Calu3 (cell line): ENCODE results near the gene ZNF577. TPM values are rescaled to one million over a fixed set of nuclear protein-coding genes. Genes with fewer than 3 reads are reported as not detected.

ENCODE experiments used
- BruUV-seq: library from RNA; stranded (reverse); fragments of 400-500 nt; replicated peaks from 2 replicates; lab custom pipeline; 2021; lab: Mats Ljungman, UMichigan
- CTCF ChIA-PET: fragments of 300-600 bp; sonication (Branson Sonifier 250); formaldehyde crosslinking; loops from one replicate; lab custom pipeline; 2022; ENCODE audit warnings: antibody characterized with exemption; lab: Charles Lee
- DNase-seq: peaks from one replicate; pipeline ENCODE4 v3.0.0; 2022
- H3K27ac Mint-ChIP-seq: one replicate; pipeline ENCODE4 v1.8.0; 2022; ENCODE audit warnings: mixed read lengths; ENCODE audit not compliant: unreplicated experiment
- H3K27me3 Mint-ChIP-seq: one replicate; pipeline ENCODE4 v1.8.0; 2022; ENCODE audit warnings: mixed read lengths; ENCODE audit not compliant: unreplicated experiment
- H3K36me3 Mint-ChIP-seq: one replicate; pipeline ENCODE4 v1.8.0; 2022; ENCODE audit warnings: mild to moderate bottlenecking, moderate library complexity, mixed read lengths; ENCODE audit not compliant: insufficient read depth, unreplicated experiment
- H3K4me1 Mint-ChIP-seq: one replicate; pipeline ENCODE4 v1.8.0; 2022; ENCODE audit warnings: mild to moderate bottlenecking, low read depth, mixed read lengths; ENCODE audit not compliant: unreplicated experiment
- H3K4me3 Mint-ChIP-seq: one replicate; pipeline ENCODE4 v1.8.0; 2022; ENCODE audit warnings: mild to moderate bottlenecking, low read depth, moderate library complexity, mixed read lengths; ENCODE audit not compliant: unreplicated experiment
- H3K9me3 Mint-ChIP-seq: one replicate; pipeline ENCODE4 v1.8.0; 2022; ENCODE audit warnings: low read depth, mixed read lengths; ENCODE audit not compliant: unreplicated experiment
- intact Hi-C: fragments of 100-400 bp; cut with micrococcal nuclease; formaldehyde crosslinking; loops from one replicate; pipeline ENCODE4 v1.10.0; 2022; ENCODE audit not compliant: unreplicated experiment
- total RNA-seq: library from RNA; stranded (reverse); gene quantifications from 2 replicates; pipeline ENCODE4 v1.2.3, GENCODE V29; 2022
- TF ChIP-seq, protein P1 (sequence below): fragments of 200-600 bp; IDR thresholded peaks from one replicate; pipeline ENCODE4 v1.8.0; 2022; ENCODE audit warnings: antibody characterized with exemption; ENCODE audit not compliant: unreplicated experiment

ZNF577 gene
- total RNA-seq, 1 experiment from 2014 or later: 15.0 TPM

DNA sequence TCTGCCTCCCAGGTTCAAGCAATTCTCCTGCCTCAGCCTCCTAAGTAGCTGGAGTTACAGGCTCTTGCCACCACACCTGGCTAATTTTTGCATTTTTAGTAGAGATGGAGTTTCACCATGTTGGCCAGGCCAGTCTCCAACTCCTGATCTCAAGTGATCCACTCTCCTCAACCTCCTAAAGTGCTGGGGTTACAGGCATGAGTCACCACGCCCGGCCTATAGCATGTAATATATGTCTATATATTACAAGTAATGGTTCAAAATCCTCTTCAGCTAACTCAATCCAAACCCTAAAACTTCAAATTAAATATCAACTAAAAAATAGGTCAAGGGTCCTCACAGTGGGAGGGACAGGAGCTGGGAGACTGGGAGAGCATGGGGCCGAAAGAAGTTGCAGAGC lies 64.8 kb downstream of the ZNF577 start:
- DNase-seq: no peak
- H3K27me3 Mint-ChIP-seq: no peaks in the 10 kb centered on the region
- H3K4me1 Mint-ChIP-seq: no peaks in the 10 kb centered on the region
- BruUV-seq: no TSS peak
- TF ChIP-seq, protein P1, sequence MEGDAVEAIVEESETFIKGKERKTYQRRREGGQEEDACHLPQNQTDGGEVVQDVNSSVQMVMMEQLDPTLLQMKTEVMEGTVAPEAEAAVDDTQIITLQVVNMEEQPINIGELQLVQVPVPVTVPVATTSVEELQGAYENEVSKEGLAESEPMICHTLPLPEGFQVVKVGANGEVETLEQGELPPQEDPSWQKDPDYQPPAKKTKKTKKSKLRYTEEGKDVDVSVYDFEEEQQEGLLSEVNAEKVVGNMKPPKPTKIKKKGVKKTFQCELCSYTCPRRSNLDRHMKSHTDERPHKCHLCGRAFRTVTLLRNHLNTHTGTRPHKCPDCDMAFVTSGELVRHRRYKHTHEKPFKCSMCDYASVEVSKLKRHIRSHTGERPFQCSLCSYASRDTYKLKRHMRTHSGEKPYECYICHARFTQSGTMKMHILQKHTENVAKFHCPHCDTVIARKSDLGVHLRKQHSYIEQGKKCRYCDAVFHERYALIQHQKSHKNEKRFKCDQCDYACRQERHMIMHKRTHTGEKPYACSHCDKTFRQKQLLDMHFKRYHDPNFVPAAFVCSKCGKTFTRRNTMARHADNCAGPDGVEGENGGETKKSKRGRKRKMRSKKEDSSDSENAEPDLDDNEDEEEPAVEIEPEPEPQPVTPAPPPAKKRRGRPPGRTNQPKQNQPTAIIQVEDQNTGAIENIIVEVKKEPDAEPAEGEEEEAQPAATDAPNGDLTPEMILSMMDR: no peak
- peaks cover 22% of the 10 kb centered on the region for H3K9me3 Mint-ChIP-seq
- intact Hi-C loops: no loop called here
- no peak overlapping the region for H3K4me3 Mint-ChIP-seq
- CTCF ChIA-PET: no interaction called here
- no peaks in the 10 kb centered on the region for H3K36me3 Mint-ChIP-seq
- H3K27ac Mint-ChIP-seq: no peak overlapping the region

DNA sequence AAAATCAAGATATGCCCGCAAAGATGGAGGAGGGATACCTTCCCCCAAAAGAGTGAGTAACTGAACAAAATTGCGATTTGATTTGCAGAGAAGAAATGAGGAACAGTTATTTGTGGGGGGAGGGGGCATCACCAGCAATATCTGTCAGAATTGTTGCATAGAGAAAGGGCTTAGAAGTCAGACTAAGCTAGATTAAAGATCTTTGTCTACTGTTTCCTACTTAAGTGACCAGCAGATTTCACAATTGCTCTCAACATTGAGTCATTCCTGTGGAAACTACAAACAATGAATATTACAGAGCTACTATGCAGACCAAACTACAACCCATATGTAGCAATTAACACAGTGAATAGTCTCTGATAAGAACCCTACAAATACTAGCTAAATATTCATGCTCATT lies 65.4 kb downstream of the ZNF577 start:
- CTCF ChIA-PET: no interaction called here
- Mint-ChIP-seq H3K4me3 (no peak overlapping the region), H3K36me3 (no peaks in the 10 kb centered on the region), H3K27me3 (no peaks in the 10 kb centered on the region), H3K27ac (no peak overlapping the region), H3K4me1 (no peaks in the 10 kb centered on the region), H3K9me3 (peaks cover 20% of the 10 kb centered on the region)
- no peak for DNase-seq
- BruUV-seq: no TSS peak
- intact Hi-C loops: no loop called here
- TF ChIP-seq, protein P1: no peak

DNA sequence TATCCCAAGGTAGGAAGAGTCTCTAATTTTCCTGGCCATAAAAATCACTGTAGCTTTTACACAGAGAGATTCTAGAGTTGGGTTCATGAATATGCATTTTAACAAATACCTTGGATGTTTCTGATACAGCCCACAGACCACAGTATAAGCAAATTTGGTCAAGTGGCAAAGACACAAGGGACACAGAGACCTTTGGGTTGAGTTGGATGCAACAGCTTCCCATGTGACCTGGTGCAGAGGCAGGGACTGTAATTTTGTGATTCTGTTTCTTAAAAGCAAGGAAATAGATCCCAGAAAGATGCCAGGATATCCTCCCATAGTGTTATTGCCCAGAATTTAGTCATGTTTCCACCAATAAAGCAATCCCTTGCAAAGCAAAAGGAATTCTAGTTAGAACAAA lies 65.8 kb downstream of the ZNF577 start:
- intact Hi-C loops: no loop called here
- Mint-ChIP-seq H3K36me3 (no peaks in the 10 kb centered on the region), H3K27me3 (no peaks in the 10 kb centered on the region), H3K9me3 (peaks cover 20% of the 10 kb centered on the region), H3K4me1 (no peaks in the 10 kb centered on the region), H3K4me3 (no peak overlapping the region), H3K27ac (no peak overlapping the region)
- CTCF ChIA-PET: interaction anchor here (0.6 kb wide), 1 partner anchor 414 kb away, joined by 3 read pairs; no protein-coding TSS in a partner anchor
- no peak for DNase-seq
- no TSS peak for BruUV-seq
- TF ChIP-seq, protein P1: no peak

DNA sequence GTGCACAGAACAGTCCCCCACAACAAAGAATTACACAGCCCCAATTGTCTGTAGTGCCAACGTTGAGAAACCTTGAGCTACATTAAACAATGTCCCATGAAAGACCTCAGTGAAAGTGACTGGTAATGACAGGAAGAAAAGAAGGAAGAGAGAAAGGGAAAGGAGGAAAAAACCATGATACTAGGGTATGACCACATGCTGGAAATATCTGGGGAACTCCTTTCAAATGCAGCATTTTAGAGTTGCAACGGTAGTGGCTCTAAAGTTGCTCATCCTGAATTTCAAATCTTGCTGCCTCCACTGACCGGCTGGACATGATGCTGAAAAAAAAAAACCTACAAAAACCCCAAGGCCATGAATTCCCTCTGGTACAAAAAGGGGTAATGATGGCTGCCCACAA lies 66.3 kb downstream of the ZNF577 start:
- no peak overlapping the region for H3K4me3 Mint-ChIP-seq
- no peaks in the 10 kb centered on the region for H3K27me3 Mint-ChIP-seq
- no TSS peak for BruUV-seq
- DNase-seq: no peak
- no peaks in the 10 kb centered on the region for H3K4me1 Mint-ChIP-seq
- TF ChIP-seq, protein P1: no peak
- intact Hi-C loops: no loop called here
- H3K36me3 Mint-ChIP-seq: no peaks in the 10 kb centered on the region
- H3K27ac Mint-ChIP-seq: no peak overlapping the region
- CTCF ChIA-PET: interaction anchor here (0.6 kb wide), 2 partner anchors 415 to 419 kb away, joined by 3 read pairs; no protein-coding TSS in a partner anchor
- peaks cover 20% of the 10 kb centered on the region for H3K9me3 Mint-ChIP-seq

Other genes starting within 250 kb of the ZNF577 start
- gene SIGLEC14, start 241.1 kb downstream of the ZNF577 start, total RNA-seq: not detected in 2 replicates
- gene SPACA6, start 194.6 kb downstream of the ZNF577 start, total RNA-seq: 30.3 and 33.7 TPM in 2 replicates
- gene HAS1, start 164.0 kb downstream of the ZNF577 start, total RNA-seq: not detected in 2 replicates
- not detected in 2 replicates for gene FPR1, start 136.1 kb downstream of the ZNF577 start, total RNA-seq
- gene FPR2, start 126.8 kb downstream of the ZNF577 start, total RNA-seq: not detected in 2 replicates
- gene FPR3, start 92.8 kb downstream of the ZNF577 start, total RNA-seq: not detected in 2 replicates
- gene ZNF649, start 17.1 kb upstream of the ZNF577 start, total RNA-seq: 14.6 and 15.5 TPM in 2 replicates
- gene ZNF613, start 39.5 kb upstream of the ZNF577 start, total RNA-seq: 7.2 and 9.3 TPM in 2 replicates
- gene ZNF350, start 98.9 kb upstream of the ZNF577 start, total RNA-seq: 10.7 and 14.0 TPM in 2 replicates
- gene ZNF615, start 120.3 kb upstream of the ZNF577 start, total RNA-seq: 5.3 and 7.3 TPM in 2 replicates
- 9.5 and 10.3 TPM in 2 replicates for gene ZNF614, start 140.4 kb upstream of the ZNF577 start, total RNA-seq
- 16.0 TPM in 2 replicates for gene ZNF432, start 160.9 kb upstream of the ZNF577 start, total RNA-seq
- 37.6 and 39.8 TPM in 2 replicates for gene ZNF841, start 207.8 kb upstream of the ZNF577 start, total RNA-seq